ENCODE measurements around the gene AKAP12. TPM values are rescaled to one million over a fixed set of nuclear protein-coding genes. Genes with fewer than 3 reads are reported as not detected.

AKAP12 gene
- polyA plus RNA-seq, 1 donor from 2014 or later = 21.5 TPM

GRCh38 chr6:151257985-151258445 lies 18.2 kb downstream of the AKAP12 start:
- Histone ChIP-seq H3K27me3 (ENCODE audit: insufficient read depth, low read depth, low read length) (no peaks in the 10 kb centered on the region), H3K36me3 (ENCODE audit: insufficient read depth, low read length) (no peaks in the 10 kb centered on the region), H3K9ac (ENCODE audit: low read length) (no peak overlapping the region), H4K20me1 (ENCODE audit: insufficient read depth) (no peaks in the 10 kb centered on the region), H3K27ac (ENCODE audit: low read length) (no peak overlapping the region), H3K79me2 (replicated peaks; ENCODE audit: insufficient read depth, low read length) (no peaks in the 10 kb centered on the region), H3K9me2 (ENCODE audit: insufficient read depth, low read length) (no peaks in the 10 kb centered on the region), H3K9me3 (ENCODE audit: low read length) (no peaks in the 10 kb centered on the region), H2AFZ (ENCODE audit: low read depth, low read length) (no peak overlapping the region), H3K4me3 (ENCODE audit: low read length) (no peak overlapping the region), H3F3A (ENCODE audit: insufficient read depth, low read length, poor library complexity, severe bottlenecking) (no peaks in the 10 kb centered on the region), H3K4me2 (ENCODE audit: low read length) (no peak overlapping the region)
- TF ChIP-seq EZH2 (IDR thresholded peaks at IDR 0.05; ENCODE audit: borderline replicate concordance, insufficient read depth, low read length, poor library complexity, severe bottlenecking) (no peak), POLR2AphosphoS5 (IDR thresholded peaks at IDR 0.05) (no peak), REST (IDR thresholded peaks at IDR 0.05; ENCODE audit: borderline replicate concordance) (no peak), SMC3 (conservative IDR thresholded peaks at IDR 0.05; ENCODE audit: poor library complexity) (no peak), EP300 (conservative IDR thresholded peaks at IDR 0.05; ENCODE audit: poor library complexity, severe bottlenecking) (no peak), RAD21 (conservative IDR thresholded peaks at IDR 0.05) (no peak), CTCF (IDR thresholded peaks at IDR 0.05; ENCODE audit: poor library complexity, severe bottlenecking) (no peak), TAF1 (IDR thresholded peaks at IDR 0.05; ENCODE audit: low read depth) (no peak), MXI1 (conservative IDR thresholded peaks at IDR 0.05; ENCODE audit: poor library complexity, severe bottlenecking) (no peak)

GRCh38 chr6:151260205-151260604 lies 20.4 kb downstream of the AKAP12 start:
- H3F3A ChIP-seq (ENCODE audit: insufficient read depth, low read length, poor library complexity, severe bottlenecking) = no peaks in the 10 kb centered on the region
- no peaks in the 10 kb centered on the region for H3K79me2 ChIP-seq (replicated peaks; ENCODE audit: insufficient read depth, low read length)
- H3K9ac ChIP-seq (ENCODE audit: low read length) = no peak overlapping the region
- H3K4me3 ChIP-seq (ENCODE audit: low read length) = no peak overlapping the region
- H3K27me3 ChIP-seq (ENCODE audit: insufficient read depth, low read depth, low read length) = no peaks in the 10 kb centered on the region
- no peaks in the 10 kb centered on the region for H4K20me1 ChIP-seq (ENCODE audit: insufficient read depth)
- no peaks in the 10 kb centered on the region for H3K9me2 ChIP-seq (ENCODE audit: insufficient read depth, low read length)
- H3K4me2 ChIP-seq (ENCODE audit: low read length) = no peak overlapping the region
- no peak overlapping the region for H3K27ac ChIP-seq (ENCODE audit: low read length)
- H3K36me3 ChIP-seq (ENCODE audit: insufficient read depth, low read length) = no peaks in the 10 kb centered on the region
- H3K9me3 ChIP-seq (ENCODE audit: low read length) = no peaks in the 10 kb centered on the region
- no peak for TF ChIP-seq EZH2 (IDR thresholded peaks at IDR 0.05; ENCODE audit: borderline replicate concordance, insufficient read depth, low read length, poor library complexity, severe bottlenecking)
- no peak for TF ChIP-seq REST (IDR thresholded peaks at IDR 0.05; ENCODE audit: borderline replicate concordance)
- no peak for TF ChIP-seq EP300 (conservative IDR thresholded peaks at IDR 0.05; ENCODE audit: poor library complexity, severe bottlenecking)
- TF ChIP-seq POLR2AphosphoS5 (IDR thresholded peaks at IDR 0.05) = no peak
- TF ChIP-seq MXI1 (conservative IDR thresholded peaks at IDR 0.05; ENCODE audit: poor library complexity, severe bottlenecking) = no peak
- TF ChIP-seq CTCF (IDR thresholded peaks at IDR 0.05; ENCODE audit: poor library complexity, severe bottlenecking) = no peak
- no peak overlapping the region for H2AFZ ChIP-seq (ENCODE audit: low read depth, low read length)

Measured in neural cell (in vitro differentiated cells).